T-cell (primary cell): ENCODE results near the gene CPNE4. TPM values are rescaled to one million over a fixed set of nuclear protein-coding genes. Genes with fewer than 3 reads are reported as not detected.

Source experiments
- ATAC-seq, 4 experiments: fragments of 200-7000 bp in 3 of 4; fragments of 150-1000 bp in 1 of 4; cut with Tn5 transposase; replicated peaks in 1 of 4; 1 replicate in 3 of 4; 2 replicates in 1 of 4; pipeline ENCODE4 v1.10.0; 2021; ENCODE audit warnings: moderate library complexity in 3 of 4, mild to moderate bottlenecking in 2 of 4, moderate number of reproducible peaks in 1 of 4
- CTCF ChIA-PET, 2 donors: fragments of 300-600 bp; sonication (Branson Sonifier 250); formaldehyde crosslinking; loops; one replicate each; lab custom pipeline; 2022; ENCODE audit warnings: antibody characterized with exemption in 2 of 2; lab: Charles Lee
- POLR2A ChIA-PET, 2 donors: fragments of 300-600 bp; sonication (Branson Sonifier 250); formaldehyde crosslinking; loops; one replicate each; lab custom pipeline; 2022; ENCODE audit warnings: antibody characterized with exemption in 2 of 2; lab: Charles Lee
- DNase-seq, 35 experiments: peaks; one replicate each; pipeline versions ENCODE4 v3.0.0 to v3.0.0-alpha.2; 2013 to 2023
- H3K27ac ChIP-seq: one replicate; pipeline ENCODE4 v1.5.1; 2013; ENCODE audit warnings: low read length
- H3K27me3 ChIP-seq, 2 experiments: replicated peaks in 1 of 2; 1 replicate in 1 of 2; 2 replicates in 1 of 2; pipeline versions ENCODE4 v1.6.1 to v1.7.0; 2013; ENCODE audit warnings: low read length in 1 of 2, mixed read lengths in 1 of 2; ENCODE audit not compliant: control insufficient read depth in 2 of 2, insufficient read depth in 2 of 2; ENCODE audit errors: extremely low read depth in 1 of 2
- H3K36me3 ChIP-seq, 2 donors: 1 replicate in 1 of 2; 2 replicates in 1 of 2; pipeline versions ENCODE4 v1.6.1 to v1.7.0; 2013; ENCODE audit warnings: low read length in 1 of 2; ENCODE audit not compliant: control insufficient read depth in 2 of 2, insufficient read depth in 1 of 2; ENCODE audit errors: extremely low read depth in 1 of 2
- H3K4me1 ChIP-seq, 2 experiments: 1 replicate in 1 of 2; 2 replicates in 1 of 2; pipeline versions ENCODE4 v1.6.1 to v1.7.0; 2013; ENCODE audit warnings: low read length in 2 of 2, mixed read lengths in 1 of 2; ENCODE audit not compliant: insufficient read depth in 2 of 2, control insufficient read depth in 1 of 2; ENCODE audit errors: extremely low read depth in 1 of 2
- H3K4me3 ChIP-seq, 2 donors: 1 replicate in 1 of 2; 2 replicates in 1 of 2; pipeline versions ENCODE4 v1.5.1 to v1.7.0; 2013; ENCODE audit warnings: mild to moderate bottlenecking in 2 of 2, low read length in 1 of 2, moderate library complexity in 1 of 2; ENCODE audit not compliant: control insufficient read depth in 1 of 2; ENCODE audit errors: extremely low read depth in 1 of 2
- H3K9me3 ChIP-seq: 2 replicates; pipeline ENCODE4 v1.7.0; 2013
- H3K27ac Mint-ChIP-seq, 2 donors: one replicate each; pipeline ENCODE4 v1.8.0; 2020 to 2021; ENCODE audit warnings: mild to moderate bottlenecking in 2 of 2, mixed read lengths in 2 of 2
- H3K27me3 Mint-ChIP-seq, 2 donors: one replicate each; pipeline ENCODE4 v1.8.0; 2021 to 2022; ENCODE audit warnings: mixed read lengths in 2 of 2
- H3K36me3 Mint-ChIP-seq: one replicate; pipeline ENCODE4 v1.8.0; 2021; ENCODE audit warnings: mixed read lengths
- H3K4me1 Mint-ChIP-seq, 3 donors: one replicate each; pipeline ENCODE4 v1.8.0; 2020 to 2022; ENCODE audit warnings: mixed read lengths in 3 of 3, mild to moderate bottlenecking in 1 of 3
- H3K4me3 Mint-ChIP-seq, 3 donors: one replicate each; pipeline ENCODE4 v1.8.0; 2020 to 2022; ENCODE audit warnings: mild to moderate bottlenecking in 3 of 3, mixed read lengths in 3 of 3, moderate library complexity in 3 of 3
- H3K9me3 Mint-ChIP-seq, 3 donors: one replicate each; pipeline ENCODE4 v1.8.0; 2020 to 2022; ENCODE audit warnings: mixed read lengths in 3 of 3
- WGBS: methylation state at CpG from one replicate; pipeline ENCODE4 v1.1.5; 2013; ENCODE audit warnings: missing lambda C conversion rate; ENCODE audit not compliant: insufficient coverage; 5-methylcytosine and 5-hydroxymethylcytosine counted together
- total RNA-seq, 35 experiments: library from RNA in 6 of 35; stranded (reverse) in 6 of 35; fragments of 120-200 nt in 1 of 35; gene quantifications; one replicate each; pipeline versions ENCODE4 v1.2.1 to v1.2.4 and lab custom pipeline; 2013 to 2026

Gene CPNE4
- total RNA-seq, 5 donors from 2014 or later (not counting 1 experiment from before 2014, with no cell fraction given) = not detected

DNA sequence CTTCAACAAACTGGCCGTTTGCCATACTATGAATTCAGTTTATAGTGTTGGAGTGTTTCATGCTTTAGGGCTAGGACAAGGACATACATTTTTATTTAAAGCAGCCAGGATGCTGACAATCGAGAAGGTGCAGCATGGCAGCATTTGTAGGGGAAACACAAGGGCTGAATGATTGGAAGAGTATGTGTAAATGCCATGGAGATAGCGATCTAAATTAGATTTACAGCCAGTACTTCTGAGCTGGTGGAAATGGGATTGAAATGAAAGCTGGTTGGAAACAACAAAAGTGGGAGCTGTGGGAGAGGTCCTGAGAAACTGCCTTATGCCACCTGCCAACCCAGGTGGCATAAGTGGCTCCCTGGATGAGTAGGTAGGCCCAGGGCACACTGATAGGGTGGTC is 322.2 kb downstream of the CPNE4 start:
- POLR2A ChIA-PET = no interaction called here
- Mint-ChIP-seq H3K4me3 (no peak overlapping the region), H3K36me3 (no peaks in the 10 kb centered on the region), H3K4me1 (no peaks in the 10 kb centered on the region), H3K27me3 (peaks cover 10 to 12% of the 10 kb centered on the region in 2 donors), H3K27ac (no peak overlapping the region), H3K9me3 (no peaks in the 10 kb centered on the region)
- Histone ChIP-seq H3K27ac (no peak overlapping the region), H3K9me3 (no peaks in the 10 kb centered on the region), H3K36me3 (no peaks in the 10 kb centered on the region), H3K27me3 (no peaks in the 10 kb centered on the region), H3K4me1 (no peaks in the 10 kb centered on the region), H3K4me3 (no peak overlapping the region)
- WGBS = 78% methylated on average over 3 of the region's 3 CpGs
- ATAC-seq (no peak), DNase-seq (no peak)
- CTCF ChIA-PET = no interaction called here

DNA sequence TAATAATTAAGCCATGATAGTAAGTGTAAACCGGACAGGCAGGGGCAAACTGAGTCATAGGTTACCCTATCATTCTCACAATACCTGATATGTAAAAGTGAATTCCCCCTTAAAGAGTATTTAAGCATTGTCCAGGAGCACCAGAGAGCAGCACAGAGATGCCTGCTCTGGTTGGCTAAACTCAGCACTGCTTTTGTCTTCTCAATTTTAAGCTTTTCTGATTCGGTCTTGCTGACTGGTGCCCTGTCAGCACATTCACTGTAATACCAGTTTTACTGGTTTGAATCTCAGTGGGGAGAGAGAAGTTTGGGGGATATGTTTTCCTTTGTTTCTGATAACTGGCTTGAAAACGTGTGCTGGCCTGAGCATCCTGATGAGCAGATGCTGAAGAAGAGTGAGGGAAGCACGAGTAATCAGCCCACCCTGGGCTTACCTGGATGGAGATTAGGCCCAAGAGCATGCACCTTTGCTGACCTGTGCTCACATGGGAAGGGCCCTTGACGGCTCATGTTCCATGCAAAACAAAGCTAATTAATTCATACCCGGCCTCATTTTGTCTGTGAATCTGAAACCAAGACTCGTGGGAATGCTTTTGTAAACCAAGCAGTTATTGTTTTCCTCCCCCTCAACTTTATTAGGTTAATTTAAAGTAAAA is 323.6 kb downstream of the CPNE4 start:
- H3K4me1 ChIP-seq = no peaks in the 10 kb centered on the region
- DNase-seq (no peak), ATAC-seq (no peak)
- no peak overlapping the region for H3K4me3 ChIP-seq
- no peaks in the 10 kb centered on the region for H3K27me3 ChIP-seq
- no peak overlapping the region for H3K27ac ChIP-seq
- POLR2A ChIA-PET = no interaction called here
- H3K9me3 ChIP-seq = no peaks in the 10 kb centered on the region
- peaks cover 12 to 21% of the 10 kb centered on the region in 2 donors for H3K27me3 Mint-ChIP-seq
- CTCF ChIA-PET = no interaction called here
- H3K9me3 Mint-ChIP-seq = no peaks in the 10 kb centered on the region
- no peak overlapping the region for H3K4me3 Mint-ChIP-seq
- H3K36me3 Mint-ChIP-seq = no peaks in the 10 kb centered on the region
- H3K27ac Mint-ChIP-seq = no peak overlapping the region
- no peaks in the 10 kb centered on the region for H3K36me3 ChIP-seq
- WGBS = 40% methylated on average over 3 of the region's 7 CpGs
- no peaks in the 10 kb centered on the region for H3K4me1 Mint-ChIP-seq

DNA sequence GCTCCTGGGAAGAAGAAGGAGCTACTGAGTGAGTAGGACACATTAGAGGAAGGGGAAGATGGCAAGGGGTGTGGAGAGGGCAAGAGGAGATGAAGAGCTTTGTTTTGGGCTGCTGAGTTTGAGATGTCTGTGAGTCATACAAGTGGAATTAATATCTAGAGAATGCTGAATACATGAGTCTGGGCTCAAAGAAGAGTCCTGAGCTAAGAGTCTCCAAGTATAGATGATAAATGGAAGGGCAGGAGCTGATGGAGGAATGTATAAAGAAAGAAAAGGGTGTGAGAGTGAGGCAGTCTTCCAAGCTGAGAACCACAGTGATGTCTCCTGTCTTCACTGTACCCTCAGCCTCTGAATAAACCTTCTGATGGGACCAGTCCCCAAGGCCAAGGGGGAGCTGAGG is 326.6 kb downstream of the CPNE4 start:
- Histone ChIP-seq H3K36me3 (no peaks in the 10 kb centered on the region), H3K4me1 (no peaks in the 10 kb centered on the region), H3K9me3 (no peaks in the 10 kb centered on the region), H3K27ac (no peak overlapping the region), H3K4me3 (no peak overlapping the region), H3K27me3 (no peaks in the 10 kb centered on the region)
- ATAC-seq = no peak
- Mint-ChIP-seq H3K27ac (no peak overlapping the region), H3K36me3 (no peaks in the 10 kb centered on the region), H3K27me3 (peaks cover 12 to 24% of the 10 kb centered on the region in 2 donors), H3K4me1 (no peaks in the 10 kb centered on the region), H3K4me3 (no peak overlapping the region), H3K9me3 (no peaks in the 10 kb centered on the region)
- CTCF ChIA-PET = no interaction called here
- POLR2A ChIA-PET = no interaction called here
- no peak for DNase-seq

DNA sequence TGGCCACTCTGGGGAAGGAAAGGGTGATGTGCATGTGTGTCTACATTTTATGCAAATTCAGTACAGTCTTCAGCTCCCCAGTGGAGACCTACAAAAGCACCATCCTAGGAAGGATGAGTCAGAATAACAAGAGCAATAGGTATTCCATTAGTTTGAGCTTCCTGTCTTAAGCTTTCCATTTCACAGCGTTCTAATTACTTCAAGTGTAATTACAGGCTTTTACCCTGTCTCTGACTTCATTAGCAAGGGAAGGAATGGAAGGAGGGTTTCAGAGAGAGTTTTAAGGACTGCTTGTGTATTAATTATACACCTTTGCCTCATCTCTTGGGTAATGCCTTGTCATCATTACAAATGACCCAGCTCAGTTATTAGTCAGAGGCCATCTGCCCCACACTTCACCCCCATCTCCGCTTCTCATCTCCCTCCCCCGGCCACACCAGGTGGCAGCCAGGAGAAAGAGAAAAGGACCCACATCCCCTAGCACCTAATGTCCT is 329.2 kb downstream of the CPNE4 start:
- Mint-ChIP-seq H3K27me3 (peaks cover 14 to 24% of the 10 kb centered on the region in 2 donors), H3K4me1 (no peaks in the 10 kb centered on the region), H3K36me3 (no peaks in the 10 kb centered on the region), H3K9me3 (no peaks in the 10 kb centered on the region), H3K27ac (no peak overlapping the region), H3K4me3 (no peak overlapping the region)
- no peak for DNase-seq
- Histone ChIP-seq H3K36me3 (no peaks in the 10 kb centered on the region), H3K9me3 (no peaks in the 10 kb centered on the region), H3K27ac (no peak overlapping the region), H3K4me1 (no peaks in the 10 kb centered on the region), H3K4me3 (no peak overlapping the region), H3K27me3 (no peaks in the 10 kb centered on the region)
- 33% methylated on average over 1 of the region's 3 CpGs for WGBS
- CTCF ChIA-PET = no interaction called here
- ATAC-seq = no peak
- POLR2A ChIA-PET = no interaction called here

DNA sequence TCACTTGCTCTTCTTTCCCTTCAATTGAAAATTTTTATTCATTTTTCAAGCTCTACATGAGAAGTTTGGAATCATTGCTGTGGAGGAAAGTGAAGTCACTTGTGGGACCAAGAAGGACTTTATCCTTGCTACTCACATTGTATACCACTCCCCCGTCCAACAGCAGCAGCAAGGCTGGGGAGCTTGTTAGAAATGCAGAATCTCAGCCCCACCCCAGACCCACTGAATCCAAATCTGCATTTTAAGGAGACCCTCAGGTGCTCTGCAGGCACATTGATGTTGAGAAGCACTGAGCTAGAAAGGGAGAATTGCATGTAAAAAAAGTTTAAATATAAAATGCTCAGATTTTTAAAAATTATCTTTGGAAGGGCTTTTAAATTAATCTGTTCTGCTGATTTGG is 329.7 kb downstream of the CPNE4 start:
- no peak for DNase-seq
- H3K27me3 Mint-ChIP-seq = peaks cover 14 to 24% of the 10 kb centered on the region in 2 donors
- no peaks in the 10 kb centered on the region for H3K9me3 Mint-ChIP-seq
- POLR2A ChIA-PET = no interaction called here
- no CpG with 5 or more reads among the region's 1 CpG for WGBS
- H3K4me1 Mint-ChIP-seq = no peaks in the 10 kb centered on the region
- ATAC-seq = no peak
- CTCF ChIA-PET = no interaction called here
- H3K36me3 Mint-ChIP-seq = no peaks in the 10 kb centered on the region
- Histone ChIP-seq H3K4me3 (no peak overlapping the region), H3K4me1 (no peaks in the 10 kb centered on the region), H3K36me3 (no peaks in the 10 kb centered on the region), H3K27me3 (no peaks in the 10 kb centered on the region), H3K27ac (no peak overlapping the region), H3K9me3 (no peaks in the 10 kb centered on the region)
- no peak overlapping the region for H3K27ac Mint-ChIP-seq
- H3K4me3 Mint-ChIP-seq = no peak overlapping the region

DNA sequence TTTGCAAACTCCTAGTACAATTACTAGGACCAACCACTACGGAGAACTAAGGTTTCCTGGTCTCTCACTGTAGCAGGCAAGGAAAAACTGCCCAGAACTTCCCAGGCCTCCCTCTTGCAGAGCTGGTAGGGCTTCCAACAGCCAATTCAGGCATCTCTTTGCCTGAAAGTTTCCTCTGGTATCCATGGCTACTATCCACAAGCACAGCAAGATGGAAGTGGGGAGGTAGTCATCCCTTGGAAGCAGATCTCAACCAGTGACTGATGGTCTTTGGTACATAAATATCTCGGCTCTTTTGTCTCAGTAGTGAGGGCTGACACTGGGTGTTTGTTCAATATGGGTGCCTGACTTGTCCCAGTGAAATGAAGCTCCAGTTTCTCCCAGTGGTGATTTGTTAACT is 330.7 kb downstream of the CPNE4 start:
- Mint-ChIP-seq H3K4me3 (no peak overlapping the region), H3K36me3 (no peaks in the 10 kb centered on the region), H3K9me3 (no peaks in the 10 kb centered on the region), H3K27me3 (peaks cover 11 to 19% of the 10 kb centered on the region in 2 donors), H3K27ac (no peak overlapping the region), H3K4me1 (no peaks in the 10 kb centered on the region)
- Histone ChIP-seq H3K4me1 (no peaks in the 10 kb centered on the region), H3K27me3 (no peaks in the 10 kb centered on the region), H3K36me3 (no peaks in the 10 kb centered on the region), H3K4me3 (no peak overlapping the region), H3K27ac (no peak overlapping the region), H3K9me3 (no peaks in the 10 kb centered on the region)
- ChIA-PET POLR2A (no interaction called here), CTCF (no interaction called here)
- DNase-seq = no peak
- no CpG with 5 or more reads among the region's 2 CpGs for WGBS
- no peak for ATAC-seq

DNA sequence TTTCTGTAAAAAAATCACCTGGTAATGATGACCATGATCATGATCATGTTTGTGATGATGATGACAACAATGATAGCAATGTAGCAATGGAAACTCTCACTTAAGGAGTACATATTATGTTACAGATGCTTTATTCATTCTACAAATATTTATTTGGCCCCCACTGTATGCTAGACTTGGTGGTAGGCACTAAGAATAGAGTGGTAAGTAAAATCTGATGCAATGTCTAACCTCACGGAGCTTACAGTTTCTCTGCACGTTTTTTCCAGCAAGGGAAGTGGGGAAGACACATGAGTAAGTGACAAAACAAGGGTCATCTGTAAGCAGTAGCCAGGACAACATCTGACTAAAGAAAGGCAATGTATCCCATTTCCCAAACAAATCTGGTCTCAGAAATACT is 332.7 kb downstream of the CPNE4 start:
- H3K4me1 ChIP-seq = no peaks in the 10 kb centered on the region
- H3K4me3 Mint-ChIP-seq = no peak overlapping the region
- no peaks in the 10 kb centered on the region for H3K9me3 ChIP-seq
- no peaks in the 10 kb centered on the region for H3K9me3 Mint-ChIP-seq
- no peaks in the 10 kb centered on the region for H3K36me3 Mint-ChIP-seq
- ATAC-seq (no peak), DNase-seq (no peak)
- H3K27ac Mint-ChIP-seq = no peak overlapping the region
- no peak overlapping the region for H3K4me3 ChIP-seq
- ChIA-PET CTCF (no interaction called here), POLR2A (no interaction called here)
- 17% methylated on average over 2 of the region's 2 CpGs for WGBS
- no peaks in the 10 kb centered on the region for H3K27me3 ChIP-seq
- no peaks in the 10 kb centered on the region for H3K4me1 Mint-ChIP-seq
- no peaks in the 10 kb centered on the region for H3K36me3 ChIP-seq
- peaks cover 4 to 9% of the 10 kb centered on the region in 2 donors for H3K27me3 Mint-ChIP-seq
- no peak overlapping the region for H3K27ac ChIP-seq
